PFSK-1 (cell line): ENCODE data around the gene ATF6.

Experiments
- POLR2AphosphoS5 ChIP-seq: IDR thresholded peaks from 2 replicates; pipeline ENCODE4 v1.6.1; 2012; ENCODE audit warnings: low read depth, mild to moderate bottlenecking, control low read depth, low read length, moderate library complexity
- SIN3A ChIP-seq: IDR thresholded peaks from 2 replicates; pipeline ENCODE4 v1.6.1; 2012; ENCODE audit warnings: mild to moderate bottlenecking, low read length, moderate library complexity, borderline replicate concordance; ENCODE audit not compliant: insufficient read depth

- TF ChIP-seq SIN3A = no peak
- no peak for TF ChIP-seq POLR2AphosphoS5
Measured at GRCh38 chr1:161952607-161953172, 186.6 kb downstream of the ATF6 start.
